Endodermal cell (in vitro differentiated cells): ENCODE measurements around the gene GPR176. TPM values are rescaled to one million over a fixed set of nuclear protein-coding genes. Genes with fewer than 3 reads are reported as not detected.

Experiments
- DNase-seq: peaks from one replicate; pipeline ENCODE4 v3.0.0-alpha.2; 2017
- H3K27ac ChIP-seq: 2 replicates; pipeline ENCODE4 v1.5.1; 2013; ENCODE audit warnings: mild to moderate bottlenecking, low read depth, low read length, moderate library complexity
- H3K27me3 ChIP-seq: 2 replicates; pipeline ENCODE4 v1.6.1; 2013; ENCODE audit warnings: mild to moderate bottlenecking, low read length, moderate library complexity; ENCODE audit not compliant: insufficient read depth, control insufficient read depth, poor library complexity, severe bottlenecking
- H3K36me3 ChIP-seq: 2 replicates; pipeline ENCODE4 v1.7.0; 2013; ENCODE audit warnings: mild to moderate bottlenecking, low read length, moderate library complexity; ENCODE audit not compliant: control insufficient read depth, insufficient read depth
- H3K4me1 ChIP-seq: one replicate; pipeline ENCODE4 v1.7.0; 2013; ENCODE audit warnings: low read length; ENCODE audit not compliant: control insufficient read depth, insufficient read depth
- H3K4me3 ChIP-seq: 2 replicates; pipeline ENCODE4 v1.5.1; 2013; ENCODE audit warnings: mild to moderate bottlenecking, low read length, moderate library complexity
- H3K9ac ChIP-seq: 2 replicates; pipeline ENCODE4 v1.6.1; 2013; ENCODE audit warnings: mild to moderate bottlenecking, low read length, moderate library complexity; ENCODE audit not compliant: poor library complexity, severe bottlenecking; ENCODE audit errors: extremely low read depth
- H3K9me3 ChIP-seq: 2 replicates; pipeline ENCODE4 v1.6.1; 2013; ENCODE audit warnings: mild to moderate bottlenecking, low read length, moderate library complexity; ENCODE audit not compliant: control insufficient read depth
- H3K27ac Mint-ChIP-seq: 2 replicates; pipeline ENCODE4 v1.8.0; 2020; ENCODE audit warnings: mixed read lengths
- H3K27me3 Mint-ChIP-seq: 2 replicates; pipeline ENCODE4 v1.8.0; 2021; ENCODE audit warnings: mild to moderate bottlenecking, mixed read lengths; ENCODE audit not compliant: insufficient read depth
- H3K36me3 Mint-ChIP-seq: 2 replicates; pipeline ENCODE4 v1.8.0; 2020; ENCODE audit warnings: low read depth, mixed read lengths
- H3K4me1 Mint-ChIP-seq: 2 replicates; pipeline ENCODE4 v1.8.0; 2020; ENCODE audit warnings: mixed read lengths
- H3K4me3 Mint-ChIP-seq: 2 replicates; pipeline ENCODE4 v1.8.0; 2020; ENCODE audit warnings: mild to moderate bottlenecking, moderate library complexity, mixed read lengths
- H3K9me3 Mint-ChIP-seq: 2 replicates; pipeline ENCODE4 v1.8.0; 2020; ENCODE audit warnings: mild to moderate bottlenecking, mixed read lengths
- WGBS, 2 experiments: methylation state at CpG; one replicate each; pipeline versions ENCODE4 v1.1.5 to v1.1.7; 2013; ENCODE audit warnings: missing lambda C conversion rate in 2 of 2, mixed read lengths in 1 of 2; ENCODE audit not compliant: insufficient coverage in 1 of 2, insufficient read length in 1 of 2; 5-methylcytosine and 5-hydroxymethylcytosine counted together
- total RNA-seq, 2 donors: library from RNA; stranded (reverse); fragmentation: NEBNext Ultra II Directional in 1 of 2; extraction: Animal tissue kit (Norgen Biotek cat#: 25700) in 1 of 2; gene quantifications; 2 replicates in 1 of 2; 3 replicates in 1 of 2; pipeline ENCODE4 v1.2.1, GENCODE V29; 2021
- TF ChIP-seq, protein P1 (sequence below): fragments of 200-600 bp; sonication (generic); conservative IDR thresholded peaks from 2 replicates; pipeline ENCODE4 v1.5.0; 2021; ENCODE audit warnings: antibody characterized with exemption, mild to moderate bottlenecking

GPR176 gene
- total RNA-seq, 2 donors from 2014 or later: 26.0 to 31.1 TPM

- no peaks in the 10 kb centered on the region for H3K9me3 ChIP-seq
- Mint-ChIP-seq H3K9me3 (no peaks in the 10 kb centered on the region), H3K27me3 (peaks cover 10% of the 10 kb centered on the region), H3K27ac (no peak overlapping the region), H3K36me3 (no peaks in the 10 kb centered on the region), H3K4me1 (peaks cover 32% of the 10 kb centered on the region), H3K4me3 (no peak overlapping the region)
- no peak overlapping the region for H3K4me3 ChIP-seq
- DNase-seq: no peak
- WGBS, 2 experiments: 85 to 100% methylated on average over 2 to 4 of the region's 4 CpGs
- H3K36me3 ChIP-seq: no peaks in the 10 kb centered on the region
- no peak overlapping the region for H3K9ac ChIP-seq
- no peak overlapping the region for H3K27ac ChIP-seq
- peaks cover 25% of the 10 kb centered on the region for H3K27me3 ChIP-seq
- no peaks in the 10 kb centered on the region for H3K4me1 ChIP-seq
- TF ChIP-seq, protein P1, sequence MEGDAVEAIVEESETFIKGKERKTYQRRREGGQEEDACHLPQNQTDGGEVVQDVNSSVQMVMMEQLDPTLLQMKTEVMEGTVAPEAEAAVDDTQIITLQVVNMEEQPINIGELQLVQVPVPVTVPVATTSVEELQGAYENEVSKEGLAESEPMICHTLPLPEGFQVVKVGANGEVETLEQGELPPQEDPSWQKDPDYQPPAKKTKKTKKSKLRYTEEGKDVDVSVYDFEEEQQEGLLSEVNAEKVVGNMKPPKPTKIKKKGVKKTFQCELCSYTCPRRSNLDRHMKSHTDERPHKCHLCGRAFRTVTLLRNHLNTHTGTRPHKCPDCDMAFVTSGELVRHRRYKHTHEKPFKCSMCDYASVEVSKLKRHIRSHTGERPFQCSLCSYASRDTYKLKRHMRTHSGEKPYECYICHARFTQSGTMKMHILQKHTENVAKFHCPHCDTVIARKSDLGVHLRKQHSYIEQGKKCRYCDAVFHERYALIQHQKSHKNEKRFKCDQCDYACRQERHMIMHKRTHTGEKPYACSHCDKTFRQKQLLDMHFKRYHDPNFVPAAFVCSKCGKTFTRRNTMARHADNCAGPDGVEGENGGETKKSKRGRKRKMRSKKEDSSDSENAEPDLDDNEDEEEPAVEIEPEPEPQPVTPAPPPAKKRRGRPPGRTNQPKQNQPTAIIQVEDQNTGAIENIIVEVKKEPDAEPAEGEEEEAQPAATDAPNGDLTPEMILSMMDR: no peak
Measured at GRCh38 chr15:39922462-39923092, 2.5 kb upstream of the GPR176 start.

DNA sequence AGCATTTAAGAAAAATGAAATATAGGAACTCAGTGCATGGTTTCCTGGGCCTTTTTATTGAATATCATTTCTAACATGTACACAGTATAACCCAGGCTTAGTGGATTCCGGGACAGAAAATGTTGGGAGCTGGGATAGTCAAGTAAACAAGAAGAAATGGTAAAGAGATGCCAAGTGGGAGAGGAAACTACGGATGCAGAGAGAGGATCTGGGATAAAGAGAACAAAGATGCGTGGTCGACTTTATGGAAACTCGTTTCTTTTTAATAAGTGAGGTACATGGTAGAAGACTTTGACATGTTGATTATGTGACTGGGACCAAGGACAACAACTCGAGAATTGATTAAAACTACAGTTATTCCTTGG, 1.2 kb upstream of the GPR176 start:
- H3K9me3 ChIP-seq: no peaks in the 10 kb centered on the region
- no peaks in the 10 kb centered on the region for H3K36me3 ChIP-seq
- peak overlapping the region; percentile 80 for H3K4me3 Mint-ChIP-seq
- H3K9me3 Mint-ChIP-seq: no peaks in the 10 kb centered on the region
- peaks cover 4% of the 10 kb centered on the region for H3K36me3 Mint-ChIP-seq
- peaks cover 10% of the 10 kb centered on the region for H3K27me3 Mint-ChIP-seq
- WGBS, 2 experiments: 94 to 95% methylated on average over 6 of the region's 6 CpGs
- H3K27ac ChIP-seq: no peak overlapping the region
- no peak for DNase-seq
- peak overlapping the region; percentile 90 for H3K27ac Mint-ChIP-seq
- no peak overlapping the region for H3K9ac ChIP-seq
- no peaks in the 10 kb centered on the region for H3K4me1 ChIP-seq
- peak overlapping the region; percentile 76 for H3K4me3 ChIP-seq
- H3K27me3 ChIP-seq: peaks cover 25% of the 10 kb centered on the region
- TF ChIP-seq, protein P1: no peak
- peaks cover 32% of the 10 kb centered on the region for H3K4me1 Mint-ChIP-seq

GRCh38 chr15:39920510-39921273, 626 bp upstream of the GPR176 start:
- H3K4me3 Mint-ChIP-seq: peak overlapping the region; percentile 80
- no peaks in the 10 kb centered on the region for H3K9me3 Mint-ChIP-seq
- no peak overlapping the region for H3K27ac ChIP-seq
- H3K27ac Mint-ChIP-seq: peak overlapping the region; percentile 90
- no peaks in the 10 kb centered on the region for H3K36me3 ChIP-seq
- peaks cover 4% of the 10 kb centered on the region for H3K36me3 Mint-ChIP-seq
- H3K4me3 ChIP-seq: peak overlapping the region; percentile 76
- no peaks in the 10 kb centered on the region for H3K4me1 ChIP-seq
- peaks cover 25% of the 10 kb centered on the region for H3K27me3 ChIP-seq
- peak overlapping the region; percentile 26 for H3K9ac ChIP-seq
- no peaks in the 10 kb centered on the region for H3K9me3 ChIP-seq
- TF ChIP-seq, protein P1: peak; percentile 15
- DNase-seq: peak; percentile 86
- H3K4me1 Mint-ChIP-seq: peaks cover 31% of the 10 kb centered on the region
- WGBS, 2 experiments: 0 to 3% methylated on average over 18 to 70 of the region's 70 CpGs
- H3K27me3 Mint-ChIP-seq: peaks cover 10% of the 10 kb centered on the region
